Astrocyte (in vitro differentiated cells and primary cell): Measurements from ENCODE around the gene TAGLN2. TPM values are rescaled to one million over a fixed set of nuclear protein-coding genes. Genes with fewer than 3 reads are reported as not detected.

ENCODE experiments used
- DNase-seq: peaks from one replicate; pipeline ENCODE4 v3.0.0-alpha.2; 2010; ENCODE audit warnings: low read depth
- FAIRE-seq: peaks from 2 replicates; lab custom pipeline; 2011; peaks lifted over from hg19 to GRCh38; lab: Jason Lieb, UNC
- H2AFZ ChIP-seq: 2 replicates; pipeline ENCODE4 v1.6.0; 2012; ENCODE audit warnings: low read depth, low read length, inconsistent platforms
- H3K27ac ChIP-seq: 2 replicates; pipeline ENCODE4 v1.5.1; 2011; ENCODE audit warnings: low read depth, low read length, inconsistent platforms
- H3K27me3 ChIP-seq: 2 replicates; pipeline ENCODE4 v1.6.0; 2011; ENCODE audit warnings: low read length, inconsistent platforms; ENCODE audit not compliant: insufficient read depth
- H3K36me3 ChIP-seq: 2 replicates; pipeline ENCODE4 v1.5.1; 2011; ENCODE audit warnings: low read length, inconsistent platforms; ENCODE audit not compliant: insufficient read depth
- H3K4me1 ChIP-seq: 2 replicates; pipeline ENCODE4 v1.5.1; 2011; ENCODE audit warnings: low read length, inconsistent platforms; ENCODE audit not compliant: insufficient read depth
- H3K4me2 ChIP-seq: 2 replicates; pipeline ENCODE4 v1.6.0; 2012; ENCODE audit warnings: low read length, inconsistent platforms
- H3K4me3 ChIP-seq: 2 replicates; pipeline ENCODE4 v1.5.1; 2011; ENCODE audit warnings: low read depth, mild to moderate bottlenecking, low read length, inconsistent platforms; ENCODE audit not compliant: insufficient read depth
- H3K79me2 ChIP-seq: 2 replicates; pipeline ENCODE4 v1.6.0; 2012; ENCODE audit warnings: mild to moderate bottlenecking, low read length, inconsistent platforms; ENCODE audit not compliant: insufficient read depth
- H3K9ac ChIP-seq: 2 replicates; pipeline ENCODE4 v1.6.0; 2012; ENCODE audit warnings: mild to moderate bottlenecking, low read length, inconsistent platforms
- H3K9me3 ChIP-seq: 2 replicates; pipeline ENCODE4 v1.5.1; 2012; ENCODE audit warnings: low read depth, mild to moderate bottlenecking, low read length, inconsistent platforms; ENCODE audit not compliant: insufficient read depth
- H4K20me1 ChIP-seq: 2 replicates; pipeline ENCODE4 v1.6.0; 2012; ENCODE audit warnings: low read length, inconsistent platforms; ENCODE audit not compliant: insufficient read depth
- H3K27ac Mint-ChIP-seq: one replicate; pipeline ENCODE4 v1.8.0; 2021; ENCODE audit warnings: mild to moderate bottlenecking, mixed read lengths; ENCODE audit not compliant: unreplicated experiment
- H3K27me3 Mint-ChIP-seq: one replicate; pipeline ENCODE4 v1.8.0; 2021; ENCODE audit warnings: low read depth, mixed read lengths; ENCODE audit not compliant: unreplicated experiment
- H3K36me3 Mint-ChIP-seq: one replicate; pipeline ENCODE4 v1.8.0; 2021; ENCODE audit warnings: low read depth, mixed read lengths; ENCODE audit not compliant: unreplicated experiment
- H3K4me1 Mint-ChIP-seq: one replicate; pipeline ENCODE4 v1.8.0; 2021; ENCODE audit warnings: low read depth, mixed read lengths; ENCODE audit not compliant: unreplicated experiment
- H3K4me3 Mint-ChIP-seq: one replicate; pipeline ENCODE4 v1.8.0; 2021; ENCODE audit warnings: mild to moderate bottlenecking, moderate library complexity, mixed read lengths; ENCODE audit not compliant: unreplicated experiment
- H3K9me3 Mint-ChIP-seq: one replicate; pipeline ENCODE4 v1.8.0; 2021; ENCODE audit warnings: mild to moderate bottlenecking, mixed read lengths; ENCODE audit not compliant: unreplicated experiment
- CTCF ChIP-seq: IDR thresholded peaks from 2 replicates; pipeline ENCODE4 v1.5.1; 2011; ENCODE audit warnings: low read depth, mild to moderate bottlenecking, inconsistent platforms, low read length, moderate library complexity; ENCODE audit not compliant: insufficient read depth
- EZH2 ChIP-seq: IDR thresholded peaks from 2 replicates; pipeline ENCODE4 v1.6.1; 2012; ENCODE audit warnings: mild to moderate bottlenecking, low read length, inconsistent platforms; ENCODE audit not compliant: insufficient read depth
- total RNA-seq: library from RNA; stranded (reverse); gene quantifications from 2 replicates; pipeline ENCODE4 v1.2.1, GENCODE V29; 2021

Gene TAGLN2
- total RNA-seq, 1 donor from 2014 or later, result 688 TPM

GRCh38 chr1:159940006-159940620 is 14.8 kb upstream of the TAGLN2 start:
- Histone ChIP-seq H3K4me3 (no peak overlapping the region), H3K79me2 (no peaks in the 10 kb centered on the region), H3K4me1 (peaks cover 5% of the 10 kb centered on the region), H2AFZ (no peak overlapping the region), H3K27me3 (peaks cover 17% of the 10 kb centered on the region), H3K9ac (no peak overlapping the region), H3K4me2 (no peak overlapping the region), H3K27ac (no peak overlapping the region), H3K9me3 (no peaks in the 10 kb centered on the region), H4K20me1 (no peaks in the 10 kb centered on the region), H3K36me3 (no peaks in the 10 kb centered on the region)
- no peak for FAIRE-seq
- Mint-ChIP-seq H3K27ac (no peak overlapping the region), H3K4me3 (no peak overlapping the region), H3K27me3 (peaks cover 54% of the 10 kb centered on the region), H3K9me3 (peaks cover 2% of the 10 kb centered on the region), H3K36me3 (no peaks in the 10 kb centered on the region), H3K4me1 (peaks cover 4% of the 10 kb centered on the region)
- TF ChIP-seq CTCF, result no peak
- no peak for TF ChIP-seq EZH2
- no peak for DNase-seq

- no peak overlapping the region for H3K4me2 ChIP-seq
- H3K36me3 ChIP-seq, result no peaks in the 10 kb centered on the region
- no peaks in the 10 kb centered on the region for H3K9me3 ChIP-seq
- H3K79me2 ChIP-seq, result no peaks in the 10 kb centered on the region
- peaks cover 2% of the 10 kb centered on the region for H3K9me3 Mint-ChIP-seq
- H3K4me1 ChIP-seq, result peaks cover under 1% of the 10 kb centered on the region
- peaks cover 13% of the 10 kb centered on the region for H3K27me3 ChIP-seq
- TF ChIP-seq EZH2 (no peak), CTCF (no peak)
- no peak overlapping the region for H3K27ac ChIP-seq
- no peak overlapping the region for H3K9ac ChIP-seq
- H3K27ac Mint-ChIP-seq, result no peak overlapping the region
- H4K20me1 ChIP-seq, result no peaks in the 10 kb centered on the region
- H3K27me3 Mint-ChIP-seq, result peaks cover 53% of the 10 kb centered on the region
- FAIRE-seq, result no peak
- no peak overlapping the region for H3K4me3 ChIP-seq
- H2AFZ ChIP-seq, result no peak overlapping the region
- no peaks in the 10 kb centered on the region for H3K36me3 Mint-ChIP-seq
- H3K4me3 Mint-ChIP-seq, result no peak overlapping the region
- H3K4me1 Mint-ChIP-seq, result no peaks in the 10 kb centered on the region
- no peak for DNase-seq
Observed at GRCh38 chr1:159939678-159940002, 14.3 kb upstream of the TAGLN2 start.

GRCh38 chr1:159938905-159939677 is 13.8 kb upstream of the TAGLN2 start:
- no peak overlapping the region for H3K4me2 ChIP-seq
- no peak for DNase-seq
- Mint-ChIP-seq H3K27ac (peak overlapping the region; percentile 4), H3K4me3 (no peak overlapping the region), H3K36me3 (no peaks in the 10 kb centered on the region), H3K4me1 (no peaks in the 10 kb centered on the region), H3K9me3 (peaks cover 2% of the 10 kb centered on the region), H3K27me3 (peaks cover 49% of the 10 kb centered on the region)
- no peak overlapping the region for H2AFZ ChIP-seq
- H3K27ac ChIP-seq, result no peak overlapping the region
- no peak for FAIRE-seq
- no peak overlapping the region for H3K4me3 ChIP-seq
- H3K27me3 ChIP-seq, result peaks cover 10% of the 10 kb centered on the region
- no peaks in the 10 kb centered on the region for H3K36me3 ChIP-seq
- H3K79me2 ChIP-seq, result no peaks in the 10 kb centered on the region
- no peaks in the 10 kb centered on the region for H3K4me1 ChIP-seq
- H3K9me3 ChIP-seq, result no peaks in the 10 kb centered on the region
- no peaks in the 10 kb centered on the region for H4K20me1 ChIP-seq
- H3K9ac ChIP-seq, result no peak overlapping the region
- TF ChIP-seq CTCF (no peak), EZH2 (no peak)
